MM.1S (cell line): ENCODE measurements around the gene DCP2.

ENCODE experiments used
- DNase-seq: peaks from one replicate; pipeline ENCODE4 v3.0.0-alpha.2; 2015
- H2AFZ ChIP-seq: fragments of 300-600 bp; sonication (generic); 2 replicates; pipeline ENCODE4 v1.6.0; 2016; ENCODE audit warnings: antibody characterized with exemption, low read length
- H3F3A ChIP-seq: fragments of 300-600 bp; sonication (generic); 2 replicates; pipeline ENCODE4 v1.6.1; 2016; ENCODE audit warnings: mild to moderate bottlenecking, antibody characterized with exemption, low read length, moderate library complexity, mixed read lengths; ENCODE audit not compliant: insufficient read depth
- H3K27ac ChIP-seq: fragments of 300-600 bp; sonication (generic); 2 replicates; pipeline ENCODE4 v1.5.1; 2016; ENCODE audit warnings: mild to moderate bottlenecking, low read length
- H3K27me3 ChIP-seq: fragments of 300-600 bp; sonication (generic); replicated peaks from 2 replicates; pipeline ENCODE4 v1.6.0; 2016; ENCODE audit warnings: low read length; ENCODE audit not compliant: insufficient read depth
- H3K36me3 ChIP-seq: fragments of 300-600 bp; sonication (generic); replicated peaks from 2 replicates; pipeline ENCODE4 v1.6.1; 2016; ENCODE audit warnings: mild to moderate bottlenecking, low read length, mixed read lengths; ENCODE audit not compliant: insufficient read depth
- H3K4me1 ChIP-seq: fragments of 300-600 bp; sonication (generic); 2 replicates; pipeline ENCODE4 v1.6.1; 2016; ENCODE audit warnings: low read length, mixed read lengths
- H3K4me2 ChIP-seq: fragments of 300-600 bp; sonication (generic); 2 replicates; pipeline ENCODE4 v1.6.0; 2016; ENCODE audit warnings: low read depth, low read length
- H3K4me3 ChIP-seq: fragments of 300-600 bp; sonication (generic); 2 replicates; pipeline ENCODE4 v1.5.1; 2016; ENCODE audit warnings: low read length, mixed read lengths
- H3K79me2 ChIP-seq: fragments of 300-600 bp; sonication (generic); 2 replicates; pipeline ENCODE4 v1.6.1; 2016; ENCODE audit warnings: mixed run types, low read length, mixed read lengths
- H3K9ac ChIP-seq: fragments of 300-600 bp; sonication (generic); 2 replicates; pipeline ENCODE4 v1.6.1; 2016; ENCODE audit warnings: low read length, mixed read lengths
- H3K9me2 ChIP-seq: fragments of 300-600 bp; sonication (generic); replicated peaks from 2 replicates; pipeline ENCODE4 v1.6.1; 2016; ENCODE audit warnings: mild to moderate bottlenecking, low read length, mixed read lengths; ENCODE audit not compliant: insufficient read depth
- H3K9me3 ChIP-seq: fragments of 300-600 bp; sonication (generic); replicated peaks from 2 replicates; pipeline ENCODE4 v1.6.1; 2016; ENCODE audit warnings: mild to moderate bottlenecking, low read length, mixed read lengths; ENCODE audit not compliant: insufficient read depth
- H4K20me1 ChIP-seq: fragments of 300-600 bp; sonication (generic); 2 replicates; pipeline ENCODE4 v1.6.1; 2016; ENCODE audit warnings: mild to moderate bottlenecking, low read length, moderate library complexity, mixed read lengths; ENCODE audit not compliant: insufficient read depth
- EZH2 ChIP-seq: fragments of 300-600 bp; sonication (generic); optimal IDR thresholded peaks from 2 replicates; pipeline ENCODE3; 2017; ENCODE audit warnings: low read depth, mild to moderate bottlenecking, antibody characterized with exemption, low read length, mixed read lengths
- EZH2phosphoT487 ChIP-seq: fragments of 300-600 bp; sonication (generic); IDR thresholded peaks from 2 replicates; pipeline ENCODE4 v1.6.1; 2018; ENCODE audit warnings: antibody characterized with exemption, low read length
- TF ChIP-seq, protein P1 (sequence below): fragments of 300-600 bp; sonication (generic); IDR thresholded peaks from 2 replicates; pipeline ENCODE4 v1.5.1; 2016; ENCODE audit warnings: antibody characterized with exemption, low read length, mixed read lengths

The DCP2 gene

DNA sequence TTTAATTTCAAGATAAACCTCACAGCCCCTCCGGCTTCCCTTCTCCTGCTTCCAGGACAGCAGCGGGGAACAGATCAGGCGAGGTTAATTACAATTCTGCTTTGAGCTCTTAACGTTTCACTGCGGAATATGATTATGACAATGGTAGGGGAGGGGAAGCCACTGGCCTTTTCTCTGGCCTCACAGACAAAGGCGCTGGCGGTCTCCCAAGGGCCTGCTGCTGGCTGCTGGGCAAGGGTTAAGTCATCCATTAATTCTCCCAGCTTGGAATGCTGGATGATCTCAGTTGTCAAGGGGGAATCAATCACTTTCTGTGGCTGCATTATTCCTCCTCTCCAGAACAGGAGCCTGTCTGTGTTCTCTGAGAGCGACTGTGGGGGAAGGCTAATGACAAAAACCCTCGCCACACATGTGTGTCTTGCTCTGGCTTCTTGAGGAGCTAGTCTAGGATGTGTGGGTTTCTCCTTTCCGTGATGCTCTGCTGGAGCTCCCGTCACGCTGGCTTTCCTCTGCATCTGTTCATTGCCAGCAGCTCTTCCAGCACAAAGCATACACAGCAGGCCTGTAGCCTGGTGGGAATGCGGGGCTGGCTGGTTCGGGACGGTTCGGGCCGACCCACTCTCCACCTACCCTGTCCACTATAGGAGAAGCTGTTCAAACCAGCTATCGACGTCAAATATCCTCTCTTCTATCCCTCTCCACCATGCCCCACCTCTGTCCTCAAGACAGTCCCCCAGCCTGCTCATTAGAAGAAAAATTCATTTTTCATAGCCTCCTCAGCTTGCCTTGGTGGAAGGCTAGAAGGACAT lies 82.8 kb downstream of the DCP2 start:
- H3K79me2 ChIP-seq, result peaks cover 25% of the 10 kb centered on the region
- no peak for TF ChIP-seq EZH2phosphoT487
- no peak for TF ChIP-seq EZH2
- TF ChIP-seq, protein P1, sequence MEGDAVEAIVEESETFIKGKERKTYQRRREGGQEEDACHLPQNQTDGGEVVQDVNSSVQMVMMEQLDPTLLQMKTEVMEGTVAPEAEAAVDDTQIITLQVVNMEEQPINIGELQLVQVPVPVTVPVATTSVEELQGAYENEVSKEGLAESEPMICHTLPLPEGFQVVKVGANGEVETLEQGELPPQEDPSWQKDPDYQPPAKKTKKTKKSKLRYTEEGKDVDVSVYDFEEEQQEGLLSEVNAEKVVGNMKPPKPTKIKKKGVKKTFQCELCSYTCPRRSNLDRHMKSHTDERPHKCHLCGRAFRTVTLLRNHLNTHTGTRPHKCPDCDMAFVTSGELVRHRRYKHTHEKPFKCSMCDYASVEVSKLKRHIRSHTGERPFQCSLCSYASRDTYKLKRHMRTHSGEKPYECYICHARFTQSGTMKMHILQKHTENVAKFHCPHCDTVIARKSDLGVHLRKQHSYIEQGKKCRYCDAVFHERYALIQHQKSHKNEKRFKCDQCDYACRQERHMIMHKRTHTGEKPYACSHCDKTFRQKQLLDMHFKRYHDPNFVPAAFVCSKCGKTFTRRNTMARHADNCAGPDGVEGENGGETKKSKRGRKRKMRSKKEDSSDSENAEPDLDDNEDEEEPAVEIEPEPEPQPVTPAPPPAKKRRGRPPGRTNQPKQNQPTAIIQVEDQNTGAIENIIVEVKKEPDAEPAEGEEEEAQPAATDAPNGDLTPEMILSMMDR, result no peak
- H3K4me2 ChIP-seq, result no peak overlapping the region
- no peak overlapping the region for H2AFZ ChIP-seq
- H3K27me3 ChIP-seq, result no peaks in the 10 kb centered on the region
- no peak for DNase-seq
- H3K36me3 ChIP-seq, result 0 out of 2 replicates have a peak, but pooled peaks cover 6% of the 10 kb centered on the region
- no peaks in the 10 kb centered on the region for H3K9me3 ChIP-seq
- H3K4me3 ChIP-seq, result no peak overlapping the region
- no peaks in the 10 kb centered on the region for H3K9me2 ChIP-seq
- H3K9ac ChIP-seq, result no peak overlapping the region
- peaks cover 38% of the 10 kb centered on the region for H3K4me1 ChIP-seq
- H3F3A ChIP-seq, result peaks cover 21% of the 10 kb centered on the region
- no peak overlapping the region for H3K27ac ChIP-seq
- H4K20me1 ChIP-seq, result no peaks in the 10 kb centered on the region

DNA sequence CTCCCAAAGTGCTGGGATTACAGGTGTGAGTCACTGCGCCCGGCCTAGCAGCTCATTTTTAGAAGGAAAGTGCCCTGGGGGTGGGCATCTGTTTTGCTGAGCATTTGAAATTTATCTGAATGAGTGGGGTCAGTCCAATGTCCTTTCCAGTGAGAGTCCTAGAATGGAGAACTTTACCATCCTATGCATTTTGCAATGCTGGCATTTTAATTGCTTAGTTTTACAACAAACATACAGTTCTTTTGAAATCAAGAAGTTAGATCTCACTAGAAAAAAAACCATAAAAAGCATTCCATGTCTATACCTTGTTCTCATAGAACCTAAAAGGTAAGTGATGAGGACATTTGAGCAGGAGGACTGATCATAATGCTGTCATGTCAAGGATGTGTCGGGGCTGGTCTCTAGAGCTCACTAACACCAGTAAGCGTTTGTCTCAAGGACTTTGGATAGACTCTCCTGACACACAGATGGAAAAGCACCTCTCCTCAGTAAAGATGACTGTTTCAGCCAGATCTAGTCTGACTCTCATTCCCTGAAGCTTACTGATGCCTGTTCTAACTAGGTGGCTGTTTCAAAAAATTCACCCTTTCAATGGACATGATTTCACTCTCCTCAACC lies 83.9 kb downstream of the DCP2 start:
- no peak overlapping the region for H3K4me2 ChIP-seq
- DNase-seq, result no peak
- H3K4me1 ChIP-seq, result peaks cover 49% of the 10 kb centered on the region
- H4K20me1 ChIP-seq, result no peaks in the 10 kb centered on the region
- no peaks in the 10 kb centered on the region for H3K27me3 ChIP-seq
- no peak overlapping the region for H3K9ac ChIP-seq
- H3K4me3 ChIP-seq, result no peak overlapping the region
- H3K9me3 ChIP-seq, result no peaks in the 10 kb centered on the region
- 0 out of 2 replicates have a peak, but pooled peaks cover 9% of the 10 kb centered on the region for H3K36me3 ChIP-seq
- no peak overlapping the region for H2AFZ ChIP-seq
- no peak overlapping the region for H3K27ac ChIP-seq
- H3K79me2 ChIP-seq, result peaks cover 31% of the 10 kb centered on the region
- no peaks in the 10 kb centered on the region for H3K9me2 ChIP-seq
- no peak for TF ChIP-seq EZH2
- no peak for TF ChIP-seq EZH2phosphoT487
- peaks cover 24% of the 10 kb centered on the region for H3F3A ChIP-seq

DNA sequence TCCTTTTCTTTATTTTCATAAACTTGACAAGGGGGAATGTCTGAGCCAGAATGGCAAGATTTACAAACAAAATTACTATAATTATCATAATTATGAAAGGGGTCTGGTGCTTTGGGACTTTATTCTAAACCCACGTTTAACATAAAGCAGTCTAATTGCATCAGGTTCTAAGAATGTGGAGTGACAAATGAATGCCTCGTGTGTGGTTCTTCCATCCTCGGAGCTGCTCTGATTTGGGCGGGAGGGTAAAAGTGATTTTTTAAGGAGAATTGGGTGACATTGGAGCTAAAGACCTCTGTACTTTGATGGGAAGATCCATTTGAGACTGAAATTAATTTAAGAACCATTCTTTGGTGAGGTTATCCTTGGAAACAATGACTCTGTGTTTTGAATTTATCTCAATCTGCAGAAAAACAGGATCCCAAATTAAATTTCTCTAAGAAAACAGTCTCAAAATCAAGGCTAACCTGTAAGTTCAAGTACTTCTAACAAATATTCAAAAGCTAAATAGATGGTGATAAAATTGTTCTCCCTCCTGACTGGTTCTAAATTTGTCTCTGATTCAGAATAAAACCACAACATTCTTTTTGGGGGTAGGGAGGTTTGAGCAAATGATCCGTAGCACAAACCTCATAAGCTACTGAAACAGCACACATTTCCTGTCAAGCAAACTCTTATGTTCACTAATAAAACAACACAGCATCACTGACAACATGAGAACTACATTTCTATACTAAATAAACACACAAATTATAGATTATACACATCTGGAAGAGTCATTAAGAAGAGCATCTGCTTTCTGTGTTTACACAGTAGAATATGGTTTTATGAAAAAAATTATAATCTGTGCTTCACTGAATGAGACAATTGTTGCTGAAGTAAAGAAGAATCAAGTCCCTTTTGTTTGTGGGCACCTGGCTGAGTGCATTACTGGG lies 85.5 kb downstream of the DCP2 start:
- Histone ChIP-seq H4K20me1 (no peaks in the 10 kb centered on the region), H3F3A (peaks cover 24% of the 10 kb centered on the region), H3K79me2 (peaks cover 28% of the 10 kb centered on the region), H3K27ac (peak overlapping the region; percentile 84), H3K36me3 (0 out of 2 replicates have a peak, but pooled peaks cover 12% of the 10 kb centered on the region), H3K4me1 (peaks cover 62% of the 10 kb centered on the region), H3K27me3 (no peaks in the 10 kb centered on the region), H3K4me3 (0 out of 2 replicates have a peak overlapping the region, but pooled peaks have one; percentile 5), H3K9me3 (no peaks in the 10 kb centered on the region), H2AFZ (no peak overlapping the region), H3K9ac (peak overlapping the region; percentile 35; the same call in 1 of the 2 replicates), H3K9me2 (no peaks in the 10 kb centered on the region), H3K4me2 (peak overlapping the region; percentile 62)
- TF ChIP-seq, protein P1, result no peak
- DNase-seq, result peak; percentile 83
